ENCODE data around the gene MCTP1.

MCTP1 gene

GRCh38 chr5:95113489-95113888, 171.4 kb downstream of the MCTP1 start:
- DNase-seq, result no peak

- no peak for DNase-seq
Measured at GRCh38 chr5:95111141-95111540, 173.8 kb downstream of the MCTP1 start.

GRCh38 chr5:95110118-95110517, 174.8 kb downstream of the MCTP1 start:
- no peak for DNase-seq

GRCh38 chr5:95107138-95107537, 177.8 kb downstream of the MCTP1 start:
- no peak for DNase-seq

- no peak for DNase-seq
Measured at GRCh38 chr5:95105638-95106037, 179.3 kb downstream of the MCTP1 start.

GRCh38 chr5:95102687-95103086, 182.2 kb downstream of the MCTP1 start:
- no peak for DNase-seq

- DNase-seq, result no peak
Measured at GRCh38 chr5:95102080-95102479, 182.8 kb downstream of the MCTP1 start.

- DNase-seq, result no peak
Measured at GRCh38 chr5:95100551-95100950, 184.3 kb downstream of the MCTP1 start.

GRCh38 chr5:95098012-95098411, 186.9 kb downstream of the MCTP1 start:
- no peak for DNase-seq

GRCh38 chr5:95093211-95093610, 191.7 kb downstream of the MCTP1 start:
- no peak for DNase-seq

- no peak for DNase-seq
Measured at GRCh38 chr5:95090774-95091173, 194.1 kb downstream of the MCTP1 start.

GRCh38 chr5:95087816-95088317, 197.0 kb downstream of the MCTP1 start:
- no peak for DNase-seq

- DNase-seq, result no peak
Measured at GRCh38 chr5:95086927-95087815, 197.7 kb downstream of the MCTP1 start.

GRCh38 chr5:95084757-95085156, 200.1 kb downstream of the MCTP1 start:
- DNase-seq, result no peak

GRCh38 chr5:95083606-95084005, 201.3 kb downstream of the MCTP1 start:
- DNase-seq, result no peak

- no peak for DNase-seq
Measured at GRCh38 chr5:95081982-95082381, 202.9 kb downstream of the MCTP1 start.

- peak in 1 of 5 experiments; percentile 40 for DNase-seq
Measured at GRCh38 chr5:95081500-95081960, 203.4 kb downstream of the MCTP1 start.

GRCh38 chr5:95080441-95080840, 204.5 kb downstream of the MCTP1 start:
- no peak for DNase-seq

GRCh38 chr5:95080030-95080429, 204.9 kb downstream of the MCTP1 start:
- DNase-seq, result no peak

GRCh38 chr5:95078868-95079267, 206.0 kb downstream of the MCTP1 start:
- DNase-seq, result no peak

- no peak for DNase-seq
Measured at GRCh38 chr5:95076395-95077185, 208.3 kb downstream of the MCTP1 start.

GRCh38 chr5:95075111-95075510, 209.8 kb downstream of the MCTP1 start:
- DNase-seq, result no peak

- DNase-seq, result no peak
Measured at GRCh38 chr5:95072281-95072680, 212.6 kb downstream of the MCTP1 start.

- DNase-seq, result no peak
Measured at GRCh38 chr5:95070866-95071265, 214.0 kb downstream of the MCTP1 start.
